HL-60 (cell line): ENCODE measurements around the gene CNTNAP2.

ENCODE experiments used
- GABPA ChIP-seq: IDR thresholded peaks from 2 replicates; pipeline ENCODE4 v1.6.1; 2012; ENCODE audit warnings: low read depth
- SPI1 ChIP-seq: IDR thresholded peaks from 2 replicates; pipeline ENCODE4 v1.6.1; 2012; ENCODE audit warnings: low read depth, mild to moderate bottlenecking, borderline replicate concordance
- TF ChIP-seq, protein P1 (sequence below): IDR thresholded peaks from one replicate; pipeline ENCODE4 v1.5.1; 2011; ENCODE audit warnings: low read length, control low read depth, inconsistent platforms; ENCODE audit not compliant: insufficient read depth
- TF ChIP-seq, protein P2 (sequence below): IDR thresholded peaks from 2 replicates; pipeline ENCODE4 v1.6.1; 2012; ENCODE audit warnings: low read depth; ENCODE audit not compliant: insufficient replicate concordance

GRCh38 chr7:147540743-147541142 is 1424.1 kb downstream of the CNTNAP2 start:
- TF ChIP-seq, protein P1, sequence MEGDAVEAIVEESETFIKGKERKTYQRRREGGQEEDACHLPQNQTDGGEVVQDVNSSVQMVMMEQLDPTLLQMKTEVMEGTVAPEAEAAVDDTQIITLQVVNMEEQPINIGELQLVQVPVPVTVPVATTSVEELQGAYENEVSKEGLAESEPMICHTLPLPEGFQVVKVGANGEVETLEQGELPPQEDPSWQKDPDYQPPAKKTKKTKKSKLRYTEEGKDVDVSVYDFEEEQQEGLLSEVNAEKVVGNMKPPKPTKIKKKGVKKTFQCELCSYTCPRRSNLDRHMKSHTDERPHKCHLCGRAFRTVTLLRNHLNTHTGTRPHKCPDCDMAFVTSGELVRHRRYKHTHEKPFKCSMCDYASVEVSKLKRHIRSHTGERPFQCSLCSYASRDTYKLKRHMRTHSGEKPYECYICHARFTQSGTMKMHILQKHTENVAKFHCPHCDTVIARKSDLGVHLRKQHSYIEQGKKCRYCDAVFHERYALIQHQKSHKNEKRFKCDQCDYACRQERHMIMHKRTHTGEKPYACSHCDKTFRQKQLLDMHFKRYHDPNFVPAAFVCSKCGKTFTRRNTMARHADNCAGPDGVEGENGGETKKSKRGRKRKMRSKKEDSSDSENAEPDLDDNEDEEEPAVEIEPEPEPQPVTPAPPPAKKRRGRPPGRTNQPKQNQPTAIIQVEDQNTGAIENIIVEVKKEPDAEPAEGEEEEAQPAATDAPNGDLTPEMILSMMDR: no peak
- TF ChIP-seq GABPA: no peak
- no peak for TF ChIP-seq SPI1
- TF ChIP-seq, protein P2, sequence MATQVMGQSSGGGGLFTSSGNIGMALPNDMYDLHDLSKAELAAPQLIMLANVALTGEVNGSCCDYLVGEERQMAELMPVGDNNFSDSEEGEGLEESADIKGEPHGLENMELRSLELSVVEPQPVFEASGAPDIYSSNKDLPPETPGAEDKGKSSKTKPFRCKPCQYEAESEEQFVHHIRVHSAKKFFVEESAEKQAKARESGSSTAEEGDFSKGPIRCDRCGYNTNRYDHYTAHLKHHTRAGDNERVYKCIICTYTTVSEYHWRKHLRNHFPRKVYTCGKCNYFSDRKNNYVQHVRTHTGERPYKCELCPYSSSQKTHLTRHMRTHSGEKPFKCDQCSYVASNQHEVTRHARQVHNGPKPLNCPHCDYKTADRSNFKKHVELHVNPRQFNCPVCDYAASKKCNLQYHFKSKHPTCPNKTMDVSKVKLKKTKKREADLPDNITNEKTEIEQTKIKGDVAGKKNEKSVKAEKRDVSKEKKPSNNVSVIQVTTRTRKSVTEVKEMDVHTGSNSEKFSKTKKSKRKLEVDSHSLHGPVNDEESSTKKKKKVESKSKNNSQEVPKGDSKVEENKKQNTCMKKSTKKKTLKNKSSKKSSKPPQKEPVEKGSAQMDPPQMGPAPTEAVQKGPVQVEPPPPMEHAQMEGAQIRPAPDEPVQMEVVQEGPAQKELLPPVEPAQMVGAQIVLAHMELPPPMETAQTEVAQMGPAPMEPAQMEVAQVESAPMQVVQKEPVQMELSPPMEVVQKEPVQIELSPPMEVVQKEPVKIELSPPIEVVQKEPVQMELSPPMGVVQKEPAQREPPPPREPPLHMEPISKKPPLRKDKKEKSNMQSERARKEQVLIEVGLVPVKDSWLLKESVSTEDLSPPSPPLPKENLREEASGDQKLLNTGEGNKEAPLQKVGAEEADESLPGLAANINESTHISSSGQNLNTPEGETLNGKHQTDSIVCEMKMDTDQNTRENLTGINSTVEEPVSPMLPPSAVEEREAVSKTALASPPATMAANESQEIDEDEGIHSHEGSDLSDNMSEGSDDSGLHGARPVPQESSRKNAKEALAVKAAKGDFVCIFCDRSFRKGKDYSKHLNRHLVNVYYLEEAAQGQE: no peak
